OCI-LY3 (cell line): ENCODE results near the gene MED25.

ENCODE experiments used
- H2AFZ ChIP-seq: fragments of 200-600, 300-600 bp; shearing (Covaris generic); 2 replicates; pipeline ENCODE4 v1.6.0; 2014; ENCODE audit warnings: antibody characterized with exemption, low read depth, low read length
- H3K27ac ChIP-seq: fragments of 200-600, 300-600 bp; sonication (generic); 2 replicates; pipeline ENCODE4 v1.5.1; 2014; ENCODE audit warnings: mild to moderate bottlenecking, low read length, moderate library complexity, mixed read lengths
- H3K27me3 ChIP-seq: fragments of 200-600, 300-600 bp; sonication (generic); 2 replicates; pipeline ENCODE4 v1.6.1; 2014; ENCODE audit warnings: low read depth, low read length, mixed read lengths
- H3K36me3 ChIP-seq: fragments of 200-600, 300-600 bp; sonication (generic); replicated peaks from 2 replicates; pipeline ENCODE3; 2014; ENCODE audit warnings: low read depth, low read length, mixed read lengths
- H3K4me1 ChIP-seq: fragments of 300-600, 200-600 bp; sonication (generic); 2 replicates; pipeline ENCODE4 v1.6.1; 2014; ENCODE audit warnings: low read length, mixed read lengths
- H3K4me2 ChIP-seq: fragments of 200-600, 300-600 bp; sonication (generic); 2 replicates; pipeline ENCODE4 v1.6.1; 2014; ENCODE audit warnings: low read length, mixed read lengths
- H3K4me3 ChIP-seq: fragments of 300-600, 200-600 bp; sonication (generic); 2 replicates; pipeline ENCODE4 v1.5.1; 2014; ENCODE audit warnings: antibody characterized with exemption, mild to moderate bottlenecking, low read length, moderate library complexity
- H3K79me2 ChIP-seq: fragments of 300-600, 200-600 bp; shearing (Covaris generic); 2 replicates; pipeline ENCODE4 v1.6.1; 2014; ENCODE audit warnings: mild to moderate bottlenecking, low read length, mixed read lengths
- H3K9ac ChIP-seq: fragments of 300-600, 200-600 bp; shearing (Covaris generic); 2 replicates; pipeline ENCODE4 v1.6.0; 2014; ENCODE audit warnings: mild to moderate bottlenecking, low read length, moderate library complexity
- H3K9me3 ChIP-seq: fragments of 200-600, 300-600 bp; shearing (Covaris generic); 2 replicates; pipeline ENCODE4 v1.6.1; 2014; ENCODE audit warnings: low read length, mixed read lengths; ENCODE audit not compliant: insufficient read depth
- H4K20me1 ChIP-seq: fragments of 200-600, 300-600 bp; sonication (generic); 2 replicates; pipeline ENCODE4 v1.6.1; 2016; ENCODE audit warnings: low read length, mixed read lengths; ENCODE audit not compliant: insufficient read depth
- CTCF ChIP-seq: fragments of 200-600, 300-600 bp; sonication (generic); IDR thresholded peaks from 2 replicates; pipeline ENCODE4 v1.5.1; 2014; ENCODE audit warnings: antibody characterized with exemption, low read length, low read depth
- EZH2phosphoT487 ChIP-seq: fragments of 200-600 bp; shearing (Covaris generic); IDR thresholded peaks from 2 replicates; pipeline ENCODE4 v1.6.1; 2018; ENCODE audit warnings: antibody characterized with exemption, mixed run types, low read depth

MED25 gene

DNA sequence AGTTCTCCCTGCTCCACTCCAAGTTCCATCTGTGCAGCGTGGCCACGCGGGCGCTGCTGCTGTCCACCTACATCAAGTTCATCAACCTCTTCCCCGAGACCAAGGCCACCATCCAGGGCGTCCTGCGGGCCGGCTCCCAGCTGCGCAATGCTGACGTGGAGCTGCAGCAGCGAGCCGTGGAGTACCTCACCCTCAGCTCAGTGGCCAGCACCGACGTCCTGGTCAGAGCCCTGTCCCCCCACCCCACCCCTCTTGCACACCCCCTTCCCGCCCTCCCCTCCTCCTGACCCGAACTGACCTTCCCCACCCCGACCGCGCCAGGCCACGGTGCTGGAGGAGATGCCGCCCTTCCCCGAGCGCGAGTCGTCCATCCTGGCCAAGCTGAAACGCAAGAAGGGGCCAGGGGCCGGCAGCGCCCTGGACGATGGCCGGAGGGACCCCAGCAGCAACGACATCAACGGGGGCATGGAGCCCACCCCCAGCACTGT is 16.6 kb upstream of the MED25 start:
- no peaks in the 10 kb centered on the region for H3K9me3 ChIP-seq
- H2AFZ ChIP-seq, result no peak overlapping the region
- no peaks in the 10 kb centered on the region for H3K79me2 ChIP-seq
- TF ChIP-seq CTCF (no peak), EZH2phosphoT487 (no peak)
- H3K9ac ChIP-seq, result no peak overlapping the region
- no peaks in the 10 kb centered on the region for H4K20me1 ChIP-seq
- no peak overlapping the region for H3K4me3 ChIP-seq
- no peak overlapping the region for H3K4me2 ChIP-seq
- peaks cover 4% of the 10 kb centered on the region for H3K4me1 ChIP-seq
- peaks cover 31% of the 10 kb centered on the region for H3K36me3 ChIP-seq
- no peak overlapping the region for H3K27ac ChIP-seq
- H3K27me3 ChIP-seq, result no peaks in the 10 kb centered on the region

DNA sequence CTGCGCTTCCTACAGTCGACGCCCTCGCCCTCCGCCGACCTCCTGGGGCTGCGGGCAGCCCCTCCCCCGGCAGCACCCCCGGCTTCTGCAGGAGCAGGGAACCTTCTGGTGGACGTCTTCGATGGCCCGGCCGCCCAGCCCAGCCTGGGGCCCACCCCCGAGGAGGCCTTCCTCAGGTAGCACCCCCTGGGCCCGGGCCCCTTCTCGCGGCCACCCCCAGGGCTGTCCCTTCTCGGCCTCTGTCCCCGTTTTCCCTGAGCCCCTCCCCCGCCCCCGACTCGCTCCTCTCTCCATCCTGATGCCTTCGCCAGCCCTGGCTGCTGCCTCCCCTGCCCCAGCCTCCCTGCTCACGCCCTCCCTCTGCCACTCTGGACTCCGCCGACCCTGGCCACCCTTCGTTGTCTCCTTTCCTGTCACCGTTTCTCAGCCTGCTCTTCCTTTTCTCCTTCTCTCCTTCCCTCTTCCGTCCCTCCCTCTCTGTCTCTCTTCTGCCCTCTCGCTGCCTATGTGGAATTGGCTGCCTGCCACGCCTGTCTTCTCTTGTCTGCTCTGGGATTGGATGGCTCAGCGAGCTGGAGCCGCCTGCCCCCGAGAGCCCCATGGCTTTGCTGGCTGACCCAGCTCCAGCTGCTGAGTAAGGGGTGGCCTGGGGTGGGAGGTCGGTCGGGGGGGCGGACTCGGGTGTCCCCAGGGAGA is 16.0 kb upstream of the MED25 start:
- H3K27ac ChIP-seq, result no peak overlapping the region
- no peaks in the 10 kb centered on the region for H3K9me3 ChIP-seq
- peaks cover 10% of the 10 kb centered on the region for H3K4me1 ChIP-seq
- H3K4me3 ChIP-seq, result no peak overlapping the region
- peaks cover 27% of the 10 kb centered on the region for H3K36me3 ChIP-seq
- H3K9ac ChIP-seq, result no peak overlapping the region
- TF ChIP-seq CTCF (no peak), EZH2phosphoT487 (no peak)
- no peaks in the 10 kb centered on the region for H4K20me1 ChIP-seq
- no peaks in the 10 kb centered on the region for H3K27me3 ChIP-seq
- H2AFZ ChIP-seq, result no peak overlapping the region
- H3K4me2 ChIP-seq, result no peak overlapping the region
- no peaks in the 10 kb centered on the region for H3K79me2 ChIP-seq

- H3K4me1 ChIP-seq, result peaks cover 19% of the 10 kb centered on the region
- no peak overlapping the region for H3K4me2 ChIP-seq
- H3K27ac ChIP-seq, result no peak overlapping the region
- no peaks in the 10 kb centered on the region for H4K20me1 ChIP-seq
- no peaks in the 10 kb centered on the region for H3K9me3 ChIP-seq
- H3K36me3 ChIP-seq, result peaks cover 35% of the 10 kb centered on the region
- no peak overlapping the region for H3K4me3 ChIP-seq
- H3K79me2 ChIP-seq, result no peaks in the 10 kb centered on the region
- no peak overlapping the region for H2AFZ ChIP-seq
- H3K27me3 ChIP-seq, result no peaks in the 10 kb centered on the region
- TF ChIP-seq EZH2phosphoT487, result no peak
- no peak for TF ChIP-seq CTCF
- no peak overlapping the region for H3K9ac ChIP-seq
Measured at GRCh38 chr19:49802836-49803528, 15.1 kb upstream of the MED25 start.

- TF ChIP-seq CTCF, result no peak
- no peak for TF ChIP-seq EZH2phosphoT487
- Histone ChIP-seq H4K20me1 (no peaks in the 10 kb centered on the region), H3K4me2 (no peak overlapping the region), H3K9ac (no peak overlapping the region), H2AFZ (no peak overlapping the region), H3K4me1 (peaks cover 19% of the 10 kb centered on the region), H3K27ac (no peak overlapping the region), H3K27me3 (no peaks in the 10 kb centered on the region), H3K36me3 (peaks cover 36% of the 10 kb centered on the region), H3K79me2 (no peaks in the 10 kb centered on the region), H3K9me3 (no peaks in the 10 kb centered on the region), H3K4me3 (no peak overlapping the region)
Measured at GRCh38 chr19:49803529-49803856, 14.6 kb upstream of the MED25 start.
